Left cardiac atrium (tissue), 4 donors: ENCODE measurements around the gene TRPM3. TPM values are rescaled to one million over a fixed set of nuclear protein-coding genes. Genes with fewer than 3 reads are reported as not detected.

ENCODE experiments used
- ATAC-seq, 2 donors: fragments of 200-7000 bp; cut with Tn5 transposase; one replicate each; pipeline ENCODE4 v1.9.1; 2020; ENCODE audit warnings: mild to moderate bottlenecking in 2 of 2, moderate library complexity in 2 of 2
- DNase-seq: peaks from one replicate; pipeline ENCODE4 v3.0.0-alpha.2; 2020
- intact Hi-C, 2 donors: fragments of 100-400 bp; cut with DNase I; formaldehyde crosslinking; loops; one replicate each; pipeline versions ENCODE4 v1.14.1 to v1.15.1; 2022 to 2023
- total RNA-seq, 2 donors: library from RNA; stranded (reverse); fragmentation: NEBNext Ultra II Directional; extraction: Animal tissue kit (Norgen Biotek cat#: 25700); gene quantifications; one replicate each; pipeline ENCODE4 v1.2.1, GENCODE V29; 2021
- donor health status: DM: no; HTN: yes; CAD: no.
- donor health status: DM: no; HTN: yes; CAD: no; lungs with severe emphysema.
- donor health status: DM: yes; HTN: yes; CAD: no.
- donor health status: Dilated cardiomyopathy.

The TRPM3 gene
- total RNA-seq, 2 donors from 2014 or later: 0.71 to 1.2 TPM

GRCh38 chr9:70865471-70865870 lies 255.9 kb downstream of the TRPM3 start:
- DNase-seq (no peak), ATAC-seq (no peak)
- intact Hi-C loops: no loop called here

GRCh38 chr9:70861797-70862196 lies 259.6 kb downstream of the TRPM3 start:
- DNase-seq (no peak), ATAC-seq (no peak)
- intact Hi-C loops: no loop called here

GRCh38 chr9:70861376-70861775 lies 260.0 kb downstream of the TRPM3 start:
- intact Hi-C loops: no loop called here
- DNase-seq (no peak), ATAC-seq (no peak)

GRCh38 chr9:70859694-70860093 lies 261.7 kb downstream of the TRPM3 start:
- intact Hi-C loops: no loop called here
- DNase-seq (no peak), ATAC-seq (no peak)

- DNase-seq (no peak), ATAC-seq (no peak)
- intact Hi-C loops: no loop called here
Observed at GRCh38 chr9:70856411-70856810, 265.0 kb downstream of the TRPM3 start.

GRCh38 chr9:70852711-70853240 lies 268.6 kb downstream of the TRPM3 start:
- DNase-seq: no peak
- no peak for ATAC-seq
- intact Hi-C loops: no loop called here

GRCh38 chr9:70840266-70840665 lies 281.2 kb downstream of the TRPM3 start:
- intact Hi-C loops: no loop called here
- no peak for DNase-seq
- ATAC-seq: no peak

GRCh38 chr9:70835323-70835722 lies 286.1 kb downstream of the TRPM3 start:
- no peak for DNase-seq

GRCh38 chr9:70832492-70832891 lies 288.9 kb downstream of the TRPM3 start:
- ATAC-seq (no peak), DNase-seq (no peak)
- intact Hi-C loops: no loop called here

More at GRCh38 chr9:70835323-70835722, 286.1 kb downstream of the TRPM3 start:
- intact Hi-C loops: no loop called here
- ATAC-seq: peak in 1 of 2 donors; percentile 67

- intact Hi-C loops: no loop called here
- ATAC-seq: no peak
Observed at GRCh38 chr9:70830618-70831017, 290.8 kb downstream of the TRPM3 start.

GRCh38 chr9:70829591-70830265 lies 291.7 kb downstream of the TRPM3 start:
- ATAC-seq: no peak
- intact Hi-C loops: no loop called here
- no peak for DNase-seq

More at GRCh38 chr9:70830618-70831017, 290.8 kb downstream of the TRPM3 start:
- no peak for DNase-seq

- DNase-seq (no peak), ATAC-seq (no peak)
- intact Hi-C loops: no loop called here
Observed at GRCh38 chr9:70826562-70826961, 294.9 kb downstream of the TRPM3 start.

- no peak for ATAC-seq
Observed at GRCh38 chr9:70823284-70823683, 298.1 kb downstream of the TRPM3 start.

GRCh38 chr9:70817311-70817710 lies 304.1 kb downstream of the TRPM3 start:
- intact Hi-C loops: no loop called here
- ATAC-seq (no peak), DNase-seq (no peak)

More at GRCh38 chr9:70823284-70823683, 298.1 kb downstream of the TRPM3 start:
- no peak for DNase-seq
- intact Hi-C loops: no loop called here

- intact Hi-C loops: no loop called here
- ATAC-seq: no peak
- DNase-seq: no peak
Observed at GRCh38 chr9:70816891-70817290, 304.5 kb downstream of the TRPM3 start.

- ATAC-seq (no peak), DNase-seq (no peak)
- intact Hi-C loops: no loop called here
Observed at GRCh38 chr9:70816316-70816715, 305.1 kb downstream of the TRPM3 start.

GRCh38 chr9:70814597-70814996 lies 306.8 kb downstream of the TRPM3 start:
- ATAC-seq: no peak
- intact Hi-C loops: no loop called here
- no peak for DNase-seq

- ATAC-seq: no peak
- intact Hi-C loops: no loop called here
Observed at GRCh38 chr9:70813141-70813540, 308.3 kb downstream of the TRPM3 start.

GRCh38 chr9:70811638-70812037 lies 309.8 kb downstream of the TRPM3 start:
- intact Hi-C loops: no loop called here
- DNase-seq (no peak), ATAC-seq (no peak)

More at GRCh38 chr9:70813141-70813540, 308.3 kb downstream of the TRPM3 start:
- DNase-seq: no peak

- intact Hi-C loops: no loop called here
- ATAC-seq (no peak), DNase-seq (no peak)
Observed at GRCh38 chr9:70806875-70807274, 314.5 kb downstream of the TRPM3 start.

GRCh38 chr9:70805949-70806348 lies 315.5 kb downstream of the TRPM3 start:
- ATAC-seq (no peak), DNase-seq (no peak)
- intact Hi-C loops: no loop called here
